HT1080 (cell line): ENCODE data around the gene FCMR. TPM values are rescaled to one million over a fixed set of nuclear protein-coding genes. Genes with fewer than 3 reads are reported as not detected.

Experiments used
- total RNA-seq: library from RNA; depleted of rRNA; stranded (reverse); fragments of >200 nt; shearing (Covaris generic); gene quantifications from 2 replicates; pipeline ENCODE4 v1.2.3, GENCODE V29; 2014; rRNA removed

FCMR gene
- total RNA-seq, 1 experiment from 2014 or later = not detected

Other genes with a start within 250 kb of the FCMR start
- 41.7 and 51.1 TPM in 2 replicates for gene MAPKAPK2, start 237.0 kb downstream of the FCMR start, total RNA-seq
- 0.57 TPM in 1 of 2 replicates, not detected in the other for gene IL19, start 151.2 kb downstream of the FCMR start, total RNA-seq
- not detected in 2 replicates for gene IL10, start 149.4 kb downstream of the FCMR start, total RNA-seq
- gene IL20, start 56.3 kb downstream of the FCMR start, total RNA-seq = not detected in 2 replicates
- 17.2 and 19.8 TPM in 2 replicates for gene IL24, start 24.5 kb downstream of the FCMR start, total RNA-seq
- gene PIGR, start 24.5 kb upstream of the FCMR start, total RNA-seq = 0.13 TPM in 1 of 2 replicates, not detected in the other
- gene FCAMR, start 48.5 kb upstream of the FCMR start, total RNA-seq = not detected in 2 replicates
- 0.20 and 0.59 TPM in 2 replicates for gene C1orf116, start 110.8 kb upstream of the FCMR start, total RNA-seq
- gene YOD1, start 129.3 kb upstream of the FCMR start, total RNA-seq = 9.6 and 9.8 TPM in 2 replicates
- 0.07 and 0.11 TPM in 2 replicates for gene PFKFB2, start 131.3 kb upstream of the FCMR start, total RNA-seq
- gene C4BPB, start 166.9 kb upstream of the FCMR start, total RNA-seq = not detected in 2 replicates
- not detected in 2 replicates for gene C4BPA, start 182.3 kb upstream of the FCMR start, total RNA-seq